Fibroblast of gingiva (primary cell): ENCODE results near the gene GGNBP2.
"Not testable (repeated sequence)": the region's sequence is repeated elsewhere in the genome, so short reads cannot be mapped to it uniquely, and the experiment has no call there.

Experiments used
- DNase-seq: peaks from one replicate; pipeline ENCODE4 v3.0.0-alpha.2; 2011; ENCODE audit warnings: low read depth

The GGNBP2 gene

GRCh38 chr17:36544307-36545076, at the start of gene GGNBP2:
Gene GGNBP2, plus strand, starts transcription at chr17:36544919. Its CDS starts 806 bp downstream, at chr17:36545725.
- peak; percentile 90 for DNase-seq

GRCh38 chr17:36495076-36495578, 49.6 kb upstream of the GGNBP2 start:
- DNase-seq = no peak

- DNase-seq = no peak
Measured at GRCh38 chr17:36496018-36496789, 48.5 kb upstream of the GGNBP2 start.

- no peak for DNase-seq
Measured at GRCh38 chr17:36498155-36498554, 46.6 kb upstream of the GGNBP2 start.

- DNase-seq = no peak
Measured at GRCh38 chr17:36498560-36499300, 46.0 kb upstream of the GGNBP2 start.

- no peak for DNase-seq
Measured at GRCh38 chr17:36500745-36501225, 43.9 kb upstream of the GGNBP2 start.

GRCh38 chr17:36501351-36501750, 43.4 kb upstream of the GGNBP2 start:
- no peak for DNase-seq

- DNase-seq = no peak
Measured at GRCh38 chr17:36501963-36502362, 42.8 kb upstream of the GGNBP2 start.

GRCh38 chr17:36503456-36504155, 41.1 kb upstream of the GGNBP2 start:
- DNase-seq = no peak

- no peak for DNase-seq
Measured at GRCh38 chr17:36504156-36504545, 40.6 kb upstream of the GGNBP2 start.

GRCh38 chr17:36505171-36505570, 39.5 kb upstream of the GGNBP2 start:
- DNase-seq = no peak

GRCh38 chr17:36506249-36506826, 38.4 kb upstream of the GGNBP2 start:
- DNase-seq = no peak

- DNase-seq = no peak
Measured at GRCh38 chr17:36506831-36507230, 37.9 kb upstream of the GGNBP2 start.

- no peak for DNase-seq
Measured at GRCh38 chr17:36507266-36507665, 37.5 kb upstream of the GGNBP2 start.

GRCh38 chr17:36508439-36508838, 36.3 kb upstream of the GGNBP2 start:
- not testable (repeated sequence) for DNase-seq

GRCh38 chr17:36509272-36509985, 35.3 kb upstream of the GGNBP2 start:
- no peak for DNase-seq

- DNase-seq = no peak
Measured at GRCh38 chr17:36510636-36511035, 34.1 kb upstream of the GGNBP2 start.

GRCh38 chr17:36511216-36511615, 33.5 kb upstream of the GGNBP2 start:
- no peak for DNase-seq

- no peak for DNase-seq
Measured at GRCh38 chr17:36512641-36513040, 32.1 kb upstream of the GGNBP2 start.

GRCh38 chr17:36514856-36515255, 29.9 kb upstream of the GGNBP2 start:
- DNase-seq = no peak

GRCh38 chr17:36515837-36516236, 28.9 kb upstream of the GGNBP2 start:
- no peak for DNase-seq
